Esophagus squamous epithelium (tissue), 5 donors: ENCODE results near the gene PLA2G15. TPM values are rescaled to one million over a fixed set of nuclear protein-coding genes. Genes with fewer than 3 reads are reported as not detected.
"Not testable (repeated sequence)": the region's sequence is repeated elsewhere in the genome, so short reads cannot be mapped to it uniquely, and the experiment has no call there.

Source experiments
- DNase-seq: peaks from one replicate; lab custom pipeline; 2025; lab: John Stamatoyannopoulos, UW
- H3K27ac ChIP-seq, 4 donors: fragments of 200-600 bp; sonication (generic); one replicate each; pipeline ENCODE4 v1.5.1; 2016 to 2019; ENCODE audit warnings: mild to moderate bottlenecking in 1 of 4
- H3K27me3 ChIP-seq, 4 donors: fragments of 200-600 bp; sonication (generic); 1 replicate in 3 of 4; 2 replicates in 1 of 4; pipeline versions ENCODE4 v1.5.1 to v1.6.0; 2017 to 2021; ENCODE audit warnings: antibody characterized with exemption in 1 of 4
- H3K36me3 ChIP-seq, 3 donors: fragments of 200-600 bp; sonication (generic); one replicate each; pipeline ENCODE4 v1.5.1; 2016 to 2019
- H3K4me1 ChIP-seq, 3 donors: fragments of 200-600 bp; sonication (generic); one replicate each; pipeline ENCODE4 v1.5.1; 2017 to 2019
- H3K4me3 ChIP-seq, 4 donors: fragments of 200-600 bp; sonication (generic); 1 replicate in 3 of 4; 2 replicates in 1 of 4; pipeline ENCODE4 v1.5.1; 2016 to 2019; ENCODE audit warnings: mild to moderate bottlenecking in 2 of 4, moderate library complexity in 1 of 4
- H3K9me3 ChIP-seq, 3 donors: fragments of 200-600 bp; sonication (generic); one replicate each; pipeline ENCODE4 v1.5.1; 2016 to 2019
- POLR2A ChIP-seq, 4 donors: fragments of 450-650 bp; IDR thresholded peaks; one replicate each; pipeline ENCODE4 v1.6.1; 2017; ENCODE audit warnings: antibody characterized with exemption in 4 of 4, mild to moderate bottlenecking in 4 of 4, moderate library complexity in 3 of 4
- WGBS, 2 donors: methylation state at CpG; one replicate each; pipeline ENCODE4 v1.1.5; 2018; 5-methylcytosine and 5-hydroxymethylcytosine counted together
- intact Hi-C: fragments of 100-400 bp; cut with DNase I; formaldehyde crosslinking; loops from one replicate; pipeline ENCODE4 v1.15.0; 2022
- total RNA-seq, 4 donors: library from RNA; depleted of rRNA; stranded (reverse); fragments of >200 nt; gene quantifications; one replicate each; pipeline ENCODE4 v1.1.0, GENCODE V29; 2016
- TF ChIP-seq, protein P1 (sequence below), 6 experiments: fragments of 450-650 bp in 4 of 6; fragments of 200-600 bp in 2 of 6; sonication (generic) in 2 of 6; IDR thresholded peaks; one replicate each; pipeline ENCODE4 v1.5.1; 2016 to 2019; ENCODE audit warnings: antibody characterized with exemption in 6 of 6, mild to moderate bottlenecking in 4 of 6, moderate library complexity in 4 of 6
- donor health status: DM: yes; HTN: yes; CAD: no.

Gene PLA2G15
- total RNA-seq, 4 donors from 2014 or later = 3.3 to 9.8 (median 6.6) TPM

DNA sequence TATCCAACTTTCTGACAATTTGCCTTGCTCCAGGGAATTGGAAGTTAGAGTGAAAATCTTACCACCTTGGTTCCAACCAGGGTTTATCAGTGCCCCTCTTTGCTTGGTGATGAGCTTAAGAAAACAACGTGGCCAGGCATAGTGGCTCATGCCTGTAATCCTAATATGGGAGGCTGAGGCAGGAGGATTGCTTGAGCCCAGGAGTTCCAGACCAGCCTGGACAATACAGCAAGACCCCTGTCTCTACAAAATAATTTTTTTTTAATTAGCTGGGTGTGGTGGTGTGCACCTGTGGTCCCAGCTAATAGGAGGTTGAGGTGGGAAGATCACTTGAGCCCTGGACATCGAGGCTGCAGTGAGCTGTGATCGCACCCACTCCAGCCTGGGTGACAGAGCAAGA, 40.5 kb downstream of the PLA2G15 start:
- H3K4me1 ChIP-seq = peaks cover 9 to 97% (median 51%) of the 10 kb centered on the region in 3 donors
- H3K27me3 ChIP-seq = no peaks in the 10 kb centered on the region
- H3K27ac ChIP-seq = peak overlapping the region in 3 of 4 donors; percentile 53 to 79 (median 73)
- no peak for DNase-seq
- intact Hi-C loops = no loop called here
- TF ChIP-seq, protein P1, sequence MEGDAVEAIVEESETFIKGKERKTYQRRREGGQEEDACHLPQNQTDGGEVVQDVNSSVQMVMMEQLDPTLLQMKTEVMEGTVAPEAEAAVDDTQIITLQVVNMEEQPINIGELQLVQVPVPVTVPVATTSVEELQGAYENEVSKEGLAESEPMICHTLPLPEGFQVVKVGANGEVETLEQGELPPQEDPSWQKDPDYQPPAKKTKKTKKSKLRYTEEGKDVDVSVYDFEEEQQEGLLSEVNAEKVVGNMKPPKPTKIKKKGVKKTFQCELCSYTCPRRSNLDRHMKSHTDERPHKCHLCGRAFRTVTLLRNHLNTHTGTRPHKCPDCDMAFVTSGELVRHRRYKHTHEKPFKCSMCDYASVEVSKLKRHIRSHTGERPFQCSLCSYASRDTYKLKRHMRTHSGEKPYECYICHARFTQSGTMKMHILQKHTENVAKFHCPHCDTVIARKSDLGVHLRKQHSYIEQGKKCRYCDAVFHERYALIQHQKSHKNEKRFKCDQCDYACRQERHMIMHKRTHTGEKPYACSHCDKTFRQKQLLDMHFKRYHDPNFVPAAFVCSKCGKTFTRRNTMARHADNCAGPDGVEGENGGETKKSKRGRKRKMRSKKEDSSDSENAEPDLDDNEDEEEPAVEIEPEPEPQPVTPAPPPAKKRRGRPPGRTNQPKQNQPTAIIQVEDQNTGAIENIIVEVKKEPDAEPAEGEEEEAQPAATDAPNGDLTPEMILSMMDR (IDR thresholded peaks at IDR 0.05) = no peak
- TF ChIP-seq POLR2A (IDR thresholded peaks at IDR 0.05) = no peak
- no peak overlapping the region for H3K4me3 ChIP-seq
- 81 to 95% methylated on average over 2 to 3 of the region's 3 CpGs for WGBS, 2 donors
- H3K36me3 ChIP-seq = peaks cover 0 to 39% (median 4%) of the 10 kb centered on the region in 3 donors
- H3K9me3 ChIP-seq = no peaks in the 10 kb centered on the region

DNA sequence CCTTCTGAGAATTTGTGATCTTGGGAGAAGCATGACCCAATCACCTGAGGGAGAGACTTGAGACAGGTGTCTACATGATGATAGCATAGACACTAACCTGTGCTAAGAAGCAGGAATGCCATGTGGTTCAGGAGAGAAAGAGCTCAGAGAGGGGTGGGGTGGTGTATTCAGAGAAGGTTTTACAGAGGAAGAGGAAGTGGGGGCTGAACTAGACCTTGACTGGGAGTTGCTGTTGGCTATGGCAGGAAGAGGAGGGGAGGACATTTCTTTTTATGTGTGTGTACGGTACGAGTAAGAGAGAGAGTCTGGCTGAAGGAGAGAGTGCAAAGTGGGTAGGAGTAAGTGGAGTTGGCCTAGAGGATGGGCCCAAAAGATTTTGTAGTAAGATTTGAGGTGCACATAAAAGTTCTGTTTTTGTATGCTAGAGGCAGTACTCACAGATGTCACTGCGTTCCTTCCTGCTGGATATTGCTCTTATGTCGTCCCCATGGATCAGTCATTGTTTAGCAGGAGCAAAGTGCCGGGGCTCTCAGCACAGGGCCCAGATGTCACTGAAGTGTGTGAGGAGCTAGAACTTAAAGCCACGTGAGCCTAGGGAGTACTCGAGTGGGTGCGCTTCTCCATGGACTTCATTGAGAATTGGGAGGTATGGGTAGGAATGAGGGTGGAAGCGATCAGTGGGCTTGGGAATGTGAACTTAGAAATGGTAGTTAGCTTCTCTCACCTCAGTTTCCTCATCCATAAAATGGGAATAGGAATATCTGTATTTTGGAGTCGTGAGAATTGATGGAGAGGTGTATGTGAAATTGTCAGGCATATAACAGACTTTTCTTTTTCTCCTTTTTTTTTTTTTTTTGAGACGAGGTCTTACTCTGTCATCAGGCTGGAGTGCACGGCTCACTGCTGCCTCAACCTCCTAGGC, 41.2 kb downstream of the PLA2G15 start:
- intact Hi-C loops = no loop called here
- Histone ChIP-seq H3K4me3 (no peak overlapping the region), H3K27me3 (no peaks in the 10 kb centered on the region), H3K9me3 (no peaks in the 10 kb centered on the region), H3K4me1 (peaks cover 9 to 91% (median 52%) of the 10 kb centered on the region in 3 donors), H3K27ac (peak overlapping the region in 3 of 4 donors; percentile 55 to 73 (median 70)), H3K36me3 (peaks cover 0 to 42% (median 11%) of the 10 kb centered on the region in 3 donors)
- 74 to 75% methylated on average over 11 of the region's 12 CpGs for WGBS, 2 donors
- TF ChIP-seq, protein P1 (IDR thresholded peaks at IDR 0.05) = no peak
- TF ChIP-seq POLR2A (IDR thresholded peaks at IDR 0.05) = no peak
- no peak for DNase-seq

GRCh38 chr16:68287276-68288251, 42.4 kb downstream of the PLA2G15 start:
- no peak for TF ChIP-seq POLR2A (IDR thresholded peaks at IDR 0.05)
- TF ChIP-seq, protein P1 (IDR thresholded peaks at IDR 0.05) = peak in 1 of 6 experiments; percentile 31
- Histone ChIP-seq H3K36me3 (peaks cover 6 to 47% (median 11%) of the 10 kb centered on the region in 3 donors), H3K27ac (peak overlapping the region; percentile 18 to 86 (median 64)), H3K4me3 (no peak overlapping the region), H3K4me1 (peaks cover 9 to 79% (median 48%) of the 10 kb centered on the region in 3 donors), H3K27me3 (no peaks in the 10 kb centered on the region), H3K9me3 (no peaks in the 10 kb centered on the region)
- WGBS, 2 donors = 73 to 74% methylated on average over 4 to 7 of the region's 11 CpGs
- intact Hi-C loops = no loop called here
- DNase-seq = no peak

- no peak overlapping the region for H3K4me3 ChIP-seq
- H3K36me3 ChIP-seq = peaks cover 6 to 51% (median 11%) of the 10 kb centered on the region in 3 donors
Measured at GRCh38 chr16:68288252-68288650, 43.1 kb downstream of the PLA2G15 start.

GRCh38 chr16:68288796-68289195, 43.6 kb downstream of the PLA2G15 start:
- H3K4me3 ChIP-seq, DNase-seq, H3K9me3 ChIP-seq, H3K27me3 ChIP-seq, intact Hi-C loops: not testable (repeated sequence)
- H3K27ac ChIP-seq = peak overlapping the region in 3 of 4 donors; percentile 55 to 86 (median 73)
- H3K36me3 ChIP-seq = peaks cover 6 to 56% (median 11%) of the 10 kb centered on the region in 3 donors
- H3K4me1 ChIP-seq = peaks cover 9 to 67% (median 48%) of the 10 kb centered on the region in 3 donors
- 75 to 85% methylated on average over 5 to 8 of the region's 9 CpGs for WGBS, 2 donors

More at GRCh38 chr16:68288252-68288650, 43.1 kb downstream of the PLA2G15 start:
- intact Hi-C loops = no loop called here
- H3K27me3 ChIP-seq = no peaks in the 10 kb centered on the region
- peak overlapping the region in 3 of 4 donors; percentile 55 to 86 (median 73) for H3K27ac ChIP-seq
- no peak for TF ChIP-seq POLR2A (IDR thresholded peaks at IDR 0.05)
- TF ChIP-seq, protein P1 (IDR thresholded peaks at IDR 0.05) = no peak
- WGBS, 2 donors = 100% methylated on average over 1 of the region's 1 CpG; no CpG with 5 or more reads in 1 of the 2 donors
- no peaks in the 10 kb centered on the region for H3K9me3 ChIP-seq
- no peak for DNase-seq
- H3K4me1 ChIP-seq = peaks cover 9 to 73% (median 48%) of the 10 kb centered on the region in 3 donors
